GM06990 (cell line): Measurements from ENCODE around the gene OTOP3.

Experiments
- DNase-seq: peaks from one replicate; pipeline ENCODE4 v3.0.0-alpha.2; 2011; ENCODE audit not compliant: insufficient read length; ENCODE audit errors: extremely low read depth
- H3K27me3 ChIP-seq: replicated peaks from 2 replicates; pipeline ENCODE4 v1.6.0; 2011; ENCODE audit warnings: low read length; ENCODE audit not compliant: control insufficient read depth, insufficient read depth
- H3K36me3 ChIP-seq: 2 replicates; pipeline ENCODE4 v1.5.1; 2011; ENCODE audit warnings: low read length; ENCODE audit not compliant: control insufficient read depth, insufficient read depth
- H3K4me3 ChIP-seq: replicated peaks from 2 replicates; pipeline ENCODE4 v1.5.1; 2011; ENCODE audit warnings: low read depth, mild to moderate bottlenecking, control low read depth, low read length
- CTCF ChIP-seq: IDR thresholded peaks from 2 replicates; pipeline ENCODE4 v1.5.1; 2011; ENCODE audit warnings: low read length, control low read depth, mild to moderate bottlenecking, inconsistent platforms; ENCODE audit not compliant: insufficient read depth, poor library complexity, severe bottlenecking

OTOP3 gene

GRCh38 chr17:74930535-74931036, 5.1 kb upstream of the OTOP3 start:
- no peak for TF ChIP-seq CTCF
- no peaks in the 10 kb centered on the region for H3K36me3 ChIP-seq
- H3K4me3 ChIP-seq, result no peak overlapping the region
- H3K27me3 ChIP-seq, result no peaks in the 10 kb centered on the region; the same call in 1 of the 2 replicates
- no peak for DNase-seq

- no peaks in the 10 kb centered on the region for H3K36me3 ChIP-seq
- no peak overlapping the region for H3K4me3 ChIP-seq
- no peak for TF ChIP-seq CTCF
- no peak for DNase-seq
- H3K27me3 ChIP-seq, result no peaks in the 10 kb centered on the region; the same call in 1 of the 2 replicates
Measured at GRCh38 chr17:74935048-74935447, 650 bp upstream of the OTOP3 start.

GRCh38 chr17:74936470-74936799, 737 bp downstream of the OTOP3 start:
- Histone ChIP-seq H3K27me3 (no peaks in the 10 kb centered on the region; the same call in 1 of the 2 replicates), H3K36me3 (no peaks in the 10 kb centered on the region), H3K4me3 (no peak overlapping the region)
- no peak for DNase-seq
- no peak for TF ChIP-seq CTCF

- no peak for DNase-seq
- Histone ChIP-seq H3K36me3 (no peaks in the 10 kb centered on the region), H3K4me3 (no peak overlapping the region), H3K27me3 (no peaks in the 10 kb centered on the region; the same call in 1 of the 2 replicates)
- TF ChIP-seq CTCF, result no peak
Measured at GRCh38 chr17:74937064-74938051, 1.7 kb downstream of the OTOP3 start.

- no peaks in the 10 kb centered on the region for H3K36me3 ChIP-seq
- no peak for DNase-seq
- TF ChIP-seq CTCF, result no peak
- no peaks in the 10 kb centered on the region; the same call in 1 of the 2 replicates for H3K27me3 ChIP-seq
- no peak overlapping the region for H3K4me3 ChIP-seq
Measured at GRCh38 chr17:74938194-74938950, 2.7 kb downstream of the OTOP3 start.
